ENCODE results near the gene COX17. TPM values are rescaled to one million over a fixed set of nuclear protein-coding genes. Genes with fewer than 3 reads are reported as not detected.

Gene COX17
- total and polyA plus RNA-seq, 2 of the 13 experiments (the other 11 are each of a cell fraction or from before 2014, with no cell fraction given), result 41.4 to 51.0 TPM

GRCh38 chr3:119723022-119723421 lies 45.8 kb upstream of the COX17 start (continued):
- TF ChIP-seq ZNF629 (CRISPR knock-in tag; conservative IDR thresholded peaks at IDR 0.05), result no peak
- no peak for TF ChIP-seq ZNF574 (CRISPR knock-in tag; IDR thresholded peaks at IDR 0.05)
- no peak for TF ChIP-seq ZNF556 (CRISPR knock-in tag; IDR thresholded peaks at IDR 0.05; ENCODE audit: borderline replicate concordance)
- TF ChIP-seq ZNF274 (CRISPR knock-in tag; IDR thresholded peaks at IDR 0.05), result no peak
- TF ChIP-seq GTF3A (CRISPR knock-in tag; conservative IDR thresholded peaks at IDR 0.05), result no peak
- TF ChIP-seq HOMEZ (CRISPR knock-in tag; IDR thresholded peaks at IDR 0.05; ENCODE audit: low read depth), result no peak
- no peak for TF ChIP-seq NFE2L2 (IDR thresholded peaks at IDR 0.05; ENCODE audit: low read length)
- no peak for TF ChIP-seq PLRG1 (conservative IDR thresholded peaks at IDR 0.05)
- no peak for TF ChIP-seq ZNF256 (CRISPR knock-in tag; conservative IDR thresholded peaks at IDR 0.05)

GRCh38 chr3:119717520-119717919 lies 40.3 kb upstream of the COX17 start:
- ChIA-PET POLR2A (interaction anchor here (0.7 kb wide), 1 partner anchor 80 kb away, joined by 3 read pairs; no protein-coding TSS in a partner anchor), CTCF (ENCODE audit: low intra/inter-chr PET ratio, low total read pairs) (no interaction called here)
- DNase-seq (ENCODE audit: low spot score) (no peak), ATAC-seq (peak; percentile 72), FAIRE-seq (no peak)
- no peaks in the 10 kb centered on the region for H3K36me3 ChIP-seq (replicated peaks in 1 of 2; ENCODE audit: control insufficient read depth in 1 of 2, insufficient read depth in 2 of 2, low read length in 2 of 2)
- no peak overlapping the region for H3K9ac ChIP-seq (ENCODE audit: insufficient read depth, low read depth, low read length)
- no peaks in the 10 kb centered on the region for H3K79me2 ChIP-seq (ENCODE audit: insufficient read depth, low read length)
- no peaks in the 10 kb centered on the region for H3K27me3 ChIP-seq (ENCODE audit: control insufficient read depth in 1 of 2, insufficient read depth in 2 of 2, low read length in 2 of 2)
- no peaks in the 10 kb centered on the region for H4K20me1 ChIP-seq (ENCODE audit: insufficient read depth, low read length)
- H3K4me3 ChIP-seq (replicated peaks in 1 of 3; ENCODE audit: insufficient read depth in 1 of 3, low read depth in 2 of 3, low read length in 3 of 3), result no peak overlapping the region
- no peak overlapping the region for H2AFZ ChIP-seq (ENCODE audit: low read length)
- in situ Hi-C loops (cut with HindIII; ENCODE audit: extremely low pct_ligation_motif_present, low pct_unique_long_range_greater_than_20kb), result no loop called here
- H3K27ac ChIP-seq (ENCODE audit: extremely low read length, insufficient read depth, low read length), result no peak overlapping the region
- intact Hi-C loops (cut with micrococcal nuclease; ENCODE audit: unreplicated experiment), result loop anchor here (5.0 kb wide), 1 partner anchor 105 kb away; no protein-coding TSS in a partner anchor
- H3K9me3 ChIP-seq (ENCODE audit: low read length), result no peaks in the 10 kb centered on the region
- H3K4me1 ChIP-seq (ENCODE audit: insufficient read depth, low read length), result peaks cover 23% of the 10 kb centered on the region
- H3K4me2 ChIP-seq (ENCODE audit: low read depth, low read length), result no peak overlapping the region
- WGBS (ENCODE audit: low lambda C conversion rate), result 11% methylated on average over 5 of the region's 5 CpGs
- no TSS peak for BruUV-seq (replicated peaks)
- TF ChIP-seq CCAR2 (optimal IDR thresholded peaks at IDR 0.05; ENCODE audit: low read depth, low read length), result no peak
- TF ChIP-seq ZNF468 (CRISPR knock-in tag; IDR thresholded peaks at IDR 0.05), result no peak
- no peak for TF ChIP-seq ZNF512 (CRISPR knock-in tag; IDR thresholded peaks at IDR 0.05)
- no peak for TF ChIP-seq ZNF773 (CRISPR knock-in tag; IDR thresholded peaks at IDR 0.05; ENCODE audit: borderline replicate concordance)
- no peak for TF ChIP-seq ZNF549 (CRISPR knock-in tag; IDR thresholded peaks at IDR 0.05)
- no peak for TF ChIP-seq UBTF (CRISPR knock-in tag; IDR thresholded peaks at IDR 0.05)
- no peak for TF ChIP-seq NONO (IDR thresholded peaks at IDR 0.05)
- no peak for TF ChIP-seq NONO (CRISPR knock-in tag; conservative IDR thresholded peaks at IDR 0.05)
- TF ChIP-seq ZBTB42 (CRISPR knock-in tag; IDR thresholded peaks at IDR 0.05), result no peak
